Measurements from ENCODE around the gene PRAMEF11.
"Not testable (repeated sequence)": the region's sequence is repeated elsewhere in the genome, so short reads cannot be mapped to it uniquely, and the experiment has no call there.

PRAMEF11 gene

DNA sequence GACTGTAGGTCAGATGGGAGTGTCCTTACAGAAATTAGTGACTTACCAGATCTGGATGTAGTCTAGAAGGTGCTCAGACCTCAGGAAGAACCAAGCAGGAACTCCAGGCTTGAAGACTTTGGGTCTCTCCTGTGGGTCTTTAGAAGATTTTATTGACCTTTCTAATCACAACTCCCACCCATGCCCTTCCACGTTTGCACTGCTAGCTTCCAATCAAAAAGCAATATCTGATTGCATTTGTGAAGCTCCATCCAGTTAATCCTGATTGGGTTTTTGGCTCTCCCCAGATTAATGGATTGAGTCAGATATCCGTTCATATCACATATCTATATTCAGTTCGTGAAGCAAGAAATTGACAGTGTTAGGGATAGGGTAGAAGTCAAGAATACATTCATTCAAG is at the start of gene PRAMEF11:
Gene PRAMEF11, minus strand, starts transcription at position 101 of the 400 bp plus-strand sequence. CDS start 2,621 bp downstream, outside the sequence.
- H3K27me3 Mint-ChIP-seq; H3K9me3 Mint-ChIP-seq; H3K36me3 Mint-ChIP-seq (ENCODE audit: low read depth); intact Hi-C loops (cut with micrococcal nuclease); H3K27ac Mint-ChIP-seq; H3K4me3 Mint-ChIP-seq; H3K4me1 Mint-ChIP-seq (ENCODE audit: low read depth): not testable (repeated sequence)

DNA sequence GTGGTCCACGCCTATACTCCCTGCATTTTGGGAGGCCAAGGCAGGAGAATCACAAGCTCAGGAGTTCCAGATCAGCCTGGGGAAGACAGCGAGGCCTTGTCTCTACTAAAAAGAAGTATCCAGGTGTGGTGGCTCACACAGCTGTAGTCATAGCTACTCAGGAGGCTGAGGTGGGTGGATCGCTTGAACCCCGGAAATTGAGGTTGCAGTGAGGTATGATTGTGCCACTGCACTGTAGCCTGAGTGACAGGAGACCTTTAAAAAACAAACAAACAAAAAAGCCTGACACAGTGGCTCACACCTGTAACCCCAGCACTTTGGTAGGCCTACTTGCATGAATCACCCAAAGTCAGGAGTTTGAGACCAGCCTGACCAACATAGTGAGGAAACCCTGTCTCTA is 47.2 kb upstream of the PRAMEF11 start:
- H3K4me3 Mint-ChIP-seq; intact Hi-C loops (cut with micrococcal nuclease); H3K27ac Mint-ChIP-seq; H3K27me3 Mint-ChIP-seq; H3K36me3 Mint-ChIP-seq (ENCODE audit: low read depth); H3K9me3 Mint-ChIP-seq; H3K4me1 Mint-ChIP-seq (ENCODE audit: low read depth): not testable (repeated sequence)

DNA sequence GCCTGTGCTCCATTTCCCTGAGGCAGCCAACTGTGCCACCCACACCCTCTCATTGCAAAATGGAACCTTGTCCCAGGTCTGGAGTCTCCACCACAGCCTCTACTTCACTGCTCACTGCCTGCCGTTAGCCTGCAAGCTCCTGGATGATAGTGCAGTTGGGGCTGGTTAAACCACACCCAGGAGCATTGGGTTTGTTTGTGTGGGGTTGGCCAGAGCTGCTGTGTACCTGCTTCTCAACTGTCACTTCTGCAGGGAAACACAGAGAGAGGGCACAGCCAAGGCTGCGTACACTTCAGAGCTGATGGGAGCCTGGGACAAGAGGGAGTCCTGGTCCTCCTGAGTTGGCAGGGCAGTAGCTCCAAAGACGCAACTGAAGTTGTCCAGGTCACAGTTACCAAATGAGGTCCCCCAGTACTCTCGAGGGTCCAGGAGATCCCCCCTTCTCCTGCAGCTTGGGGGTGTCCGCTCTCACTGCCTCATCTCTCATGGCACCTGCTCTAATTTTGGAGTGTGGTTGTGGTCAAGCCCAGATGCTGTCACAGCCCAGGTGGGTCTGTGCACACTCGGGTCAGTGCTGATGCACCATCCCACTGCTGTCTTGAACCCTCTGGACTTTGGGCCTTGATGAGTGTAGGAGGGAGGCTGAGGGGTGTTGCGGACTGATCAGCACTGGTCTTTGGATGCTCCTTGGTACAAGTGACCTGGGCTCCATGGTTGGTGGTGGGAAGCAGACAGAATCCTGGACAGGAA is 32.1 kb upstream of the PRAMEF11 start:
- H3K4me1 Mint-ChIP-seq (ENCODE audit: low read depth); H3K4me3 Mint-ChIP-seq; H3K9me3 Mint-ChIP-seq; H3K36me3 Mint-ChIP-seq (ENCODE audit: low read depth); intact Hi-C loops (cut with micrococcal nuclease); H3K27me3 Mint-ChIP-seq; H3K27ac Mint-ChIP-seq: not testable (repeated sequence)

DNA sequence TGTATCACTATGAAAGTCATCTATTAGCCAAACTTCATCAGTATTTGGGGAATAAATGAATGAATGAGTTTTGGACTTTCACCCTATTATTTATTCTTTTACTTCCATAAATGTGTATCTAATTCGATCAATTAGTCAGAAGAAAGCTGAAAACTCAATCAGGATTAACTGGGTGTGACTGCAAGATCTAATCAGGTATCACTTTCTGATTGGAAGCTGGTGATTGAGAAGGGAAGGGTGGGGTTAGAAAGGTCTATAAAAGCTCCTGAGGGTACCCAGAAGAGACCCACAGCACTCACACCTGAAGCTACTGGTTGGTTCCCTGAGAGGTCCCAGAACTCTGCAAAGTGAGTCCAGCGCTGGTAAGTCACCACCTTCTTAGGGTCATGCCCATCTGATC is 25.6 kb upstream of the PRAMEF11 start, which contains the start of gene PRAMEF2:
Gene PRAMEF2, plus strand, starts transcription at position 301 of the 400 bp plus-strand sequence. CDS start 1,924 bp downstream, outside the sequence.
- H3K36me3 Mint-ChIP-seq (ENCODE audit: low read depth); H3K4me1 Mint-ChIP-seq (ENCODE audit: low read depth); H3K27me3 Mint-ChIP-seq; H3K9me3 Mint-ChIP-seq; H3K27ac Mint-ChIP-seq; H3K4me3 Mint-ChIP-seq; intact Hi-C loops (cut with micrococcal nuclease): not testable (repeated sequence)

DNA sequence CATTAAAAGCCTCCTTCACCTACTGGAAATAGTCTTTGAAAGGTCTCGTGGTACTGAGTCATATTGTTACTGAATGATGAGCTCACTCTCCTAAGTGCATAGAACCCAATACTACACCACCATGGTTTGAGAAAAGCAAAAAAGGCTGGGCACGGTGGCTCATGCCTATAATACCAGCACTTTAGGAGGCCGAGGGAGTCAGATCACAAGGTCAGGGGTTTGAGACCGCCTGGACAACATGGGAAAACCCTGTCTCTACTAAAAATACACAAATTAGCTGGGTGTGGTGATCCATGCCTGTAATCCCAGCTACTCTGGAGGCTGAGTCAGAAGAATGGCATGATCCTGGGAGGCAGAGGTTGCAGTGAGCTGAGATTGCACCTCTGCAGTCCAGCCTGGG is 20.6 kb upstream of the PRAMEF11 start:
- H3K9me3 Mint-ChIP-seq, result no peaks in the 10 kb centered on the region
- H3K27ac Mint-ChIP-seq, result no peak overlapping the region
- no peaks in the 10 kb centered on the region for H3K4me1 Mint-ChIP-seq (ENCODE audit: low read depth)
- intact Hi-C loops (cut with micrococcal nuclease), result no loop called here
- no peaks in the 10 kb centered on the region for H3K27me3 Mint-ChIP-seq
- H3K4me3 Mint-ChIP-seq, result no peak overlapping the region
- H3K36me3 Mint-ChIP-seq (ENCODE audit: low read depth), result no peaks in the 10 kb centered on the region

DNA sequence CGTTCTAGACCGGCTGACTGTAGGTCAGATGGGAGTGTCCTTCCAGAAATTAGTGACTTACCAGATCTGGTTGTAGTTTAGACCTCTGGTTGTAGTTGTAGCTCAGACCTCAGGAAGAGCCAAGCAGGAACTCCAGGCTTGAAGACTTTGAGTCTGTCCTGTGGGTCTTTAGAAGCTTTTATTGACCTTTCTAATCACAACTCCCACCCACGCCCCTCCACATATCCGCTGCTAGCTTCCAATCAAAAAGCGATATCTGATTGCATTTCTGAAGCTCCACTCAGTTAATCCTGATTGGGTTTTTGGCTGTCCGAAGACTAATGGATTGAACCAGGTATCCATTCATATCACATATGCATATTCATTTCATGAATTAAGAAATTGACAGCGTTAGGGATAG is 17.4 kb upstream of the PRAMEF11 start, which contains the start of gene HNRNPCL1:
Gene HNRNPCL1, minus strand, starts transcription at position 101 of the 400 bp plus-strand sequence. CDS start 431 bp downstream, outside the sequence.
- H3K36me3 Mint-ChIP-seq (ENCODE audit: low read depth); H3K27me3 Mint-ChIP-seq; H3K9me3 Mint-ChIP-seq; H3K4me1 Mint-ChIP-seq (ENCODE audit: low read depth); intact Hi-C loops (cut with micrococcal nuclease); H3K27ac Mint-ChIP-seq; H3K4me3 Mint-ChIP-seq: not testable (repeated sequence)

DNA sequence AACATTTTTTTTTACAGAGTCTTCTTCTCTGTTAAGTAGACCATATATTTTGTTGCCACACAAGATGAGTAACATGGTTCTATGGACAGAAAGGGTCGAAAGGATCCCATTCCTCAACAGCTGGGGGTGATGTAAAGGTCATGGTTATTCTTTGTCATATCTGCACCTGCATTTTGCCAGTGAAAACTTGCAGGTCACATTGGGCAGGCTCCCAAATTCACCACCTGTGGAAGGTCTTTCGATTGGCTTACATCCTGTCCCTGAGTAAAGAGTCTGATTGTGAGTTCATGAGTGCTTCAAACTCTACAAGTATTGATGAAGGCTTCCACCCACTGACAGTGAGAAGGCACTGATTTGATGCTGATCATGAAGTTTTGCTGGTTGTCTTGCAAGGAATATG is 2.0 kb upstream of the PRAMEF11 start:
- H3K9me3 Mint-ChIP-seq; H3K4me1 Mint-ChIP-seq (ENCODE audit: low read depth); H3K4me3 Mint-ChIP-seq; H3K27me3 Mint-ChIP-seq; intact Hi-C loops (cut with micrococcal nuclease); H3K27ac Mint-ChIP-seq; H3K36me3 Mint-ChIP-seq (ENCODE audit: low read depth): not testable (repeated sequence)

DNA sequence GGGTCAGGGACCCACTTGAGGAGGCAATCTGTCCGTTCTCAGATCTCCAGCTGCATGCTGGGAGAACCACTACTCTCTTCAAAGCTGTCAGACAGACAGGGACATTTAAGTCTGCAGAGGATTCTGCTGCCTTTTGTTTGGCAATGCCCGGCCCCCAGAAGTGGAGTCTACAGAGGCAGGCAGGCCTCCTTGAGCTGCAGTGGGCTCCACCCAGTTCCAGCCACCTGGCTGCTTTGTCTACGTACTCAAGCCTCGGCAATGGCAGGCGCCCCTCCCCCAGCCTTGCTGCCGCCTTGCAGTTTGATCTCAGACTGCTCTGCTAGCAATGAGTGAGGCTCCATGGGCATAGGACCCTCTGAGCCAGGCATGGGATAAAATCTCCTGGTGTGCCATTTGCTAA is 12.1 kb downstream of the PRAMEF11 start:
- H3K4me3 Mint-ChIP-seq; H3K27me3 Mint-ChIP-seq; H3K36me3 Mint-ChIP-seq (ENCODE audit: low read depth): not testable (repeated sequence)

DNA sequence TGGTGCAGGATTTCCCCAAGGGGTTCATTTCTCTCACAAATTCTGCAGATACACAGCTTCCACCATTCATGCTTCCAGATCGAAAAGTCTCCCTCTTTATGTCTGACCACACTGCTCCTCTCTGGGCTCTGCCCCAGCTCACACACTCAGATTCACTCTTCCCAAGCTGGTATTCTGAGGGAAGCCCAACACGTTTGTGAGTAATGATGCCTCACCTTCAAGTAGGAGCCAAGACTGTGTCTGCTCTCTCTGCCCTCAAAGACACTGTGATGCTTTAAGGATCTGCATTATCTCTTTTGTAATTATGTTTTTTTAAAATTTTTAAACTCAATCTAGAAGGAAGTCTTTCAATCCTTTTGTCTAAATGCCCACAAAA is 19.8 kb downstream of the PRAMEF11 start:
- H3K9me3 Mint-ChIP-seq, result no peaks in the 10 kb centered on the region
- peaks cover 2% of the 10 kb centered on the region for H3K27me3 Mint-ChIP-seq
- H3K36me3 Mint-ChIP-seq (ENCODE audit: low read depth), result no peaks in the 10 kb centered on the region
- no peaks in the 10 kb centered on the region for H3K4me1 Mint-ChIP-seq (ENCODE audit: low read depth)
- H3K4me3 Mint-ChIP-seq, result no peak overlapping the region
- intact Hi-C loops (cut with micrococcal nuclease), result no loop called here
- H3K27ac Mint-ChIP-seq, result no peak overlapping the region

More for the DNA sequence above, 12.1 kb downstream of the PRAMEF11 start:
- H3K27ac Mint-ChIP-seq; H3K9me3 Mint-ChIP-seq; intact Hi-C loops (cut with micrococcal nuclease); H3K4me1 Mint-ChIP-seq (ENCODE audit: low read depth): not testable (repeated sequence)

DNA sequence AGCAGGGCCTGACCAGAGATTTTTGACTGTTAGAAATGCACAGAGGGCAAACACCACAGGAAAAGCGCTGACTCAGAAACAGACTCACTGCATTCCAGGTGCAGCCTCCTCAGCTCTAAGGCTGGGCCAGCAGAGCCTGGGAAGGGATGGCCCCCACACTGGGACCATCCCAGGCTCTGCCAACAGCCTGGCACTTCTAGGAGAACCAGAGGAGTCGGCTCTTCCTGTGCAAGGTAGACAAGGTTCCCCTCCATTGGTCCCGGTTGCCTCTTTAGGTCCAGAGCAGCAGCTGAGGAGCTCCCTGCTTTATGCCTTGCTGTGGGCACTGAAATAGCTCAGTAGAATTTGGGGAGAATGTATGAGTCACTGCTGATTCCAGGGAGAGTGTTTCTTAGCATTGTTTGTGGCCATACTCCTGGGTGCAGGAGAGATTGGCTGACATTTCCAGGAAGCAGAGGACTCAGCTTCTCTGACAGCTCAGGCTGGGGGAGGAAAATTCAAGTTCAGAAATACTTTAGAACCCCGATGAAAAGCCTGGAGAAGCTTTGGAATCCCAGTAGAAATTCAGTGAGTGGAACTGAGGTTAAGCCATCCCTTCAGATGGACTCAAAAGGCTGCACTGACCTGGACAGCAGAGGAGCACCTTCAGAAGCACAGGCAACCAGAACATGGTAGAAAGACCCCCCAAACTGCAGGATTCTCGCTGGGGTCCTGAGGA is 20.4 kb downstream of the PRAMEF11 start:
- intact Hi-C loops (cut with micrococcal nuclease), result no loop called here

DNA sequence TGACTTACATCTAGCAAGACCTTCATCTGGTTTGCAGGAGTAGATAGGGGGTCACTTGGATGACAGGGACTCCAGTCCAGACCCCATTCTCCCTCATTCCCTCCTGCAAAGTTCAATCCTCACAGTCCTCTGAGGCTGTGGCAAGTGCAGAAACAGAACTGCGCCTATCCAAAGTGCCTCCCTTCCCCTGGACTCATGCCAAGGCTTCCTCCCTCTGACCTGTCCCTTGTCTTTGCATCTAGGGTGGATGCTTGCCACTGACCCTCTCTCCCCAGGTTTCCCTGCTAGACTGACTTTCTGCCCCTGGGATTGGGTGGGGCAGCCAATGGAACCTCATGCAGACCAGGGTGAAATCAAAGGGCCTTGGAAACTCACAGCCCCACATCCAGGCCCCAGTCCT is 21.3 kb downstream of the PRAMEF11 start:
- H3K27me3 Mint-ChIP-seq, result peaks cover 2% of the 10 kb centered on the region
- H3K36me3 Mint-ChIP-seq (ENCODE audit: low read depth), result no peaks in the 10 kb centered on the region
- intact Hi-C loops (cut with micrococcal nuclease), result no loop called here
- no peaks in the 10 kb centered on the region for H3K4me1 Mint-ChIP-seq (ENCODE audit: low read depth)
- no peak overlapping the region for H3K4me3 Mint-ChIP-seq
- H3K9me3 Mint-ChIP-seq, result no peaks in the 10 kb centered on the region
- no peak overlapping the region for H3K27ac Mint-ChIP-seq

More for the DNA sequence above, 20.4 kb downstream of the PRAMEF11 start:
- H3K9me3 Mint-ChIP-seq, result no peaks in the 10 kb centered on the region
- no peak overlapping the region for H3K27ac Mint-ChIP-seq
- no peaks in the 10 kb centered on the region for H3K4me1 Mint-ChIP-seq (ENCODE audit: low read depth)
- H3K4me3 Mint-ChIP-seq, result no peak overlapping the region
- no peaks in the 10 kb centered on the region for H3K36me3 Mint-ChIP-seq (ENCODE audit: low read depth)
- H3K27me3 Mint-ChIP-seq, result peaks cover 2% of the 10 kb centered on the region

DNA sequence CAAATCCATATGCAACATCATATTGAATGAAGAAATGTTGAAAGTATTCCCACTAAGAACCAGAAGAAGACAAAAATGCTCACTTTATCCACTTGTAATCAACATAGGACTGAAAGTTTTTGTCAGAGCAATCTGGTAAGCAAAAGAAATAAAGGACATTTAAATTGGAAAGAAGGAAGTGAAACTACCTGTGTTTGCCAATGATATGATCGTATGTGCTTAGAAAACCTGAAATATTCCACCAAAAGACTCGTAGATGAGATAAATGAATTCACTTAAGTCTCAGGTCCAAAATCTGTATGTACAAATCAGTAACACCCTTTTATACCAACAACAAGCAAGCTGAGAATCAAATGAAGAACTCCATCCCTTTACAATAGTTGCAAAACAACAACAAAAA is 31.5 kb downstream of the PRAMEF11 start:
- H3K4me1 Mint-ChIP-seq (ENCODE audit: low read depth), result no peaks in the 10 kb centered on the region
- H3K36me3 Mint-ChIP-seq (ENCODE audit: low read depth), result no peaks in the 10 kb centered on the region

DNA sequence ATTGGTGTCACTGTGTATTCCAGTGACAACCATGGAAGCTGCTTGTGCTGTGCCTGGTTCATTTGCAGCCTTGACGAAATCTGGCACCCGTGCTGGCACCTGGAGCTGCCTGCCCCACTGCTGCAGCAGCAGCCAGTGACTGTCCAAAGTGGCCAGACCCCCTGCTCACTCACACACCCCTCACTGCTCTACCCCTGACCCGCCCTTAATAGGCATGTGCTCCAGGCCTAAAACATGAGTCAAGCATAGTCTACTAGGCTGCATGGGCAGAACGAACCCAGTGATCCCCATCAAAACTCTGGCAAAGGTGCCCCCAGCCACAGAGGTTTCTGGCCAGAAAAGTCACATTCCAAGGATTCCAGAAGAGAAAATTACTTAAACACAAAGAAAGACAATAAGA is 32.3 kb downstream of the PRAMEF11 start:
- H3K4me3 Mint-ChIP-seq, result no peak overlapping the region
- H3K4me1 Mint-ChIP-seq (ENCODE audit: low read depth), result no peaks in the 10 kb centered on the region
- no peaks in the 10 kb centered on the region for H3K36me3 Mint-ChIP-seq (ENCODE audit: low read depth)
- no peak overlapping the region for H3K27ac Mint-ChIP-seq
- intact Hi-C loops (cut with micrococcal nuclease), result no loop called here
- H3K9me3 Mint-ChIP-seq, result no peaks in the 10 kb centered on the region
- H3K27me3 Mint-ChIP-seq, result no peaks in the 10 kb centered on the region

More for the DNA sequence above, 31.5 kb downstream of the PRAMEF11 start:
- H3K9me3 Mint-ChIP-seq, result no peaks in the 10 kb centered on the region
- H3K27ac Mint-ChIP-seq, result no peak overlapping the region
- intact Hi-C loops (cut with micrococcal nuclease), result no loop called here
- H3K27me3 Mint-ChIP-seq, result no peaks in the 10 kb centered on the region
- no peak overlapping the region for H3K4me3 Mint-ChIP-seq

DNA sequence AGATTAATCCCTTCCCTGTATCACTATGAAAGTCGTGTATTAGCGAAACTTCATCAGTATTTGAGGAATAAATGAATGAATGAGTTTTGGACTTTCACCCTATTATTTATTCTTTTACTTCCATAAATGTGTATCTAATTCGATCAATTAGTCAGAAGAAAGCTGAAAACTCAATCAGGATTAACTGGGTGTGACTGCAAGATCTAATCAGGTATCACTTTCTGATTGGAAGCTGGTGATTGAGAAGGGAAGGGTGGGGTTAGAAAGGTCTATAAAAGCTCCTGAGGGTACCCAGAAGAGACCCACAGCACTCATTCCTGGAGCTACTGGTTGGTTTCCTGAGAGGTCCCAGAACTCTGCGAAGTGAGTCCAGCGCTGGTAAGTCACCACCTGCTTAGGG is 40.1 kb downstream of the PRAMEF11 start, which contains the start of gene PRAMEF1:
Gene PRAMEF1, plus strand, starts transcription at position 301 of the 400 bp plus-strand sequence. CDS start 1,831 bp downstream, outside the sequence.
- H3K27me3 Mint-ChIP-seq; H3K36me3 Mint-ChIP-seq (ENCODE audit: low read depth); H3K27ac Mint-ChIP-seq; H3K9me3 Mint-ChIP-seq; H3K4me1 Mint-ChIP-seq (ENCODE audit: low read depth); H3K4me3 Mint-ChIP-seq; intact Hi-C loops (cut with micrococcal nuclease): not testable (repeated sequence)

Data from dendritic cell treated with granulocyte-macrophage colony-stimulating factor and Interleukin-4, amounts not matched to agents 40 ng/mL and 50 ng/mL, for 4 days (primary cell).